ENCODE results near the gene SH3BP4.

The SH3BP4 gene

GRCh38 chr2:235097196-235097595 is 145.4 kb downstream of the SH3BP4 start:
- DNase-seq, result no peak

GRCh38 chr2:235098269-235098668 is 146.5 kb downstream of the SH3BP4 start:
- no peak for DNase-seq

GRCh38 chr2:235098736-235099494 is 147.1 kb downstream of the SH3BP4 start:
- no peak for DNase-seq

- DNase-seq, result no peak
Measured at GRCh38 chr2:235102896-235103295, 151.1 kb downstream of the SH3BP4 start.
